Lung (tissue), 16 donors: Measurements from ENCODE around the gene FCRLB. TPM values are rescaled to one million over a fixed set of nuclear protein-coding genes. Genes with fewer than 3 reads are reported as not detected.
"Not testable (repeated sequence)": the region's sequence is repeated elsewhere in the genome, so short reads cannot be mapped to it uniquely, and the experiment has no call there.

Source experiments
- ATAC-seq: fragments of 200-7000 bp; cut with Tn5 transposase; one replicate; pipeline ENCODE4 v1.9.1; 2020; ENCODE audit warnings: moderate number of reproducible peaks; ENCODE audit not compliant: insufficient read depth, low FRiP score
- DNase-seq, 3 donors: peaks; one replicate each; pipeline ENCODE4 v3.0.0-alpha.2; 2013 to 2017
- H3K27ac ChIP-seq, 2 donors: one replicate each; pipeline ENCODE4 v1.5.1; 2013; ENCODE audit warnings: mild to moderate bottlenecking in 2 of 2, moderate library complexity in 2 of 2, control low read depth in 1 of 2, inconsistent platforms in 1 of 2, low read depth in 1 of 2, low read length in 1 of 2
- H3K27me3 ChIP-seq, 3 donors: one replicate each; pipeline ENCODE4 v1.5.1; 2013; ENCODE audit warnings: low read length in 2 of 3; ENCODE audit not compliant: control insufficient read depth in 3 of 3, insufficient read depth in 3 of 3
- H3K36me3 ChIP-seq, 4 donors: one replicate each; pipeline ENCODE4 v1.5.1; 2013; ENCODE audit warnings: low read length in 4 of 4, mild to moderate bottlenecking in 1 of 4, moderate library complexity in 1 of 4; ENCODE audit not compliant: control insufficient read depth in 4 of 4, insufficient read depth in 4 of 4
- H3K4me1 ChIP-seq, 5 donors: one replicate each; pipeline ENCODE4 v1.5.1; 2013; ENCODE audit warnings: low read length in 5 of 5, mild to moderate bottlenecking in 2 of 5, moderate library complexity in 1 of 5; ENCODE audit not compliant: control insufficient read depth in 5 of 5, insufficient read depth in 5 of 5
- H3K4me3 ChIP-seq: one replicate; pipeline ENCODE4 v1.5.1; 2013; ENCODE audit warnings: mild to moderate bottlenecking, control low read depth, moderate library complexity
- H3K9ac ChIP-seq, 2 donors: one replicate each; pipeline ENCODE4 v1.5.1; 2013; ENCODE audit warnings: low read length in 2 of 2, control low read depth in 1 of 2; ENCODE audit not compliant: insufficient read depth in 1 of 2
- H3K9me3 ChIP-seq, 4 donors: one replicate each; pipeline ENCODE4 v1.5.1; 2013; ENCODE audit warnings: low read length in 3 of 4, mild to moderate bottlenecking in 1 of 4, moderate library complexity in 1 of 4; ENCODE audit not compliant: control insufficient read depth in 4 of 4, insufficient read depth in 3 of 4
- CTCF ChIP-seq: IDR thresholded peaks from 2 replicates; pipeline ENCODE4 v1.5.1; 2012; ENCODE audit warnings: mild to moderate bottlenecking; ENCODE audit errors: control extremely low read depth, extremely low read depth
- WGBS, 2 donors: extraction: QIAGEN DNeasy Blood & Tissue Kit; methylation state at CpG; one replicate each; pipeline ENCODE4 v1.1.7; 2013; 5-methylcytosine and 5-hydroxymethylcytosine counted together
- long read RNA-seq, 5 donors: transcript quantifications; one replicate each; lab custom pipeline, GENCODE V29; 2026
- polyA plus RNA-seq, 2 donors: library from polyadenylated mRNA; stranded (reverse); fragments of 200-250 nt; gene quantifications; one replicate each; pipeline ENCODE4 v1.2.1, GENCODE V29; 2013
- total RNA-seq, 2 donors: library from RNA; depleted of rRNA in 1 of 2; stranded (reverse); fragments of >200 nt in 1 of 2; gene quantifications; one replicate each; pipeline ENCODE4 v1.2.1, GENCODE V29; 2014 to 2021
- donor health status: control.
- donor health status: control.
- donor health status: Bipolar disorder and iron deficiency.
- donor health status: healthy.
- donor health status: DM: yes; HTN: yes; CAD: no.

The FCRLB gene
- total RNA-seq = under 1 TPM; 0.34 to 0.86 TPM
- polyA plus RNA-seq = under 1 TPM; 0.59 to 0.90 TPM
- long read RNA-seq, donor 1, partial matches to known transcripts = 0 of 1 reads
- long read RNA-seq, donor 1, other reads (novel, unspliced or antisense) = 0 of 1 reads
- long read RNA-seq, donor 2 = 0 reads
- long read RNA-seq, donor 3 = 0 reads
- long read RNA-seq, donor 4 = 0 reads
- long read RNA-seq, donor 5, partial matches to known transcripts = 0 of 1 reads
- long read RNA-seq, donor 5, other reads (novel, unspliced or antisense) = 0 of 1 reads

- DNase-seq (no peak), ATAC-seq (no peak)
- no peak for TF ChIP-seq CTCF
- H3K9ac ChIP-seq = no peak within 1 kb of the TSS
- H3K27ac ChIP-seq = no peak within 1 kb of the TSS
- no peak within 1 kb of the TSS for H3K4me3 ChIP-seq
- 32 to 33% methylated on average over 4 of the region's 4 CpGs for WGBS, 2 donors
- H3K9me3 ChIP-seq = peaks cover 0 to 2% (median 0%) of the 10 kb centered on the region in 4 donors
- no peaks in the 10 kb centered on the region for H3K36me3 ChIP-seq
- peaks cover 0 to 6% (median 0%) of the 10 kb centered on the region in 5 donors for H3K4me1 ChIP-seq
- H3K27me3 ChIP-seq = peaks cover 0 to 2% (median 1%) of the 10 kb centered on the region in 3 donors
Observed at GRCh38 chr1:161720956-161721737, at the start of gene FCRLB. Gene FCRLB, plus strand, starts transcription at chr1:161721544. Its CDS starts 1,129 bp downstream, at chr1:161722673.

- H3K9me3 ChIP-seq, H3K27me3 ChIP-seq, H3K9ac ChIP-seq, H3K4me3 ChIP-seq, H3K4me1 ChIP-seq, H3K36me3 ChIP-seq, ATAC-seq, H3K27ac ChIP-seq: not testable (repeated sequence)
- WGBS, 2 donors = 84 to 93% methylated on average over 7 of the region's 7 CpGs
- peak in 1 of 3 donors; percentile 7 for DNase-seq
Observed at GRCh38 chr1:161673437-161673836, 47.9 kb upstream of the FCRLB start.

GRCh38 chr1:161674447-161674846 is 46.9 kb upstream of the FCRLB start:
- not testable (repeated sequence) for H3K36me3 ChIP-seq, H3K27ac ChIP-seq, H3K4me3 ChIP-seq, H3K4me1 ChIP-seq, DNase-seq, H3K9me3 ChIP-seq, H3K9ac ChIP-seq, H3K27me3 ChIP-seq, ATAC-seq
- 66 to 100% methylated on average over 2 of the region's 3 CpGs for WGBS, 2 donors

GRCh38 chr1:161674908-161675307 is 46.4 kb upstream of the FCRLB start:
- not testable (repeated sequence) for H3K27ac ChIP-seq, H3K9me3 ChIP-seq, H3K36me3 ChIP-seq, H3K9ac ChIP-seq, H3K4me1 ChIP-seq, ATAC-seq, H3K4me3 ChIP-seq, H3K27me3 ChIP-seq
- 72 to 88% methylated on average over 2 to 3 of the region's 3 CpGs for WGBS, 2 donors
- DNase-seq = peak; percentile 51 to 54 (median 54)

GRCh38 chr1:161676441-161676840 is 44.9 kb upstream of the FCRLB start:
- WGBS, 2 donors = 91 to 100% methylated on average over 2 of the region's 2 CpGs
- no peak for ATAC-seq
- H3K36me3 ChIP-seq = no peaks in the 10 kb centered on the region

More at GRCh38 chr1:161676441-161676840, 44.9 kb upstream of the FCRLB start:
- TF ChIP-seq CTCF = no peak
- Histone ChIP-seq H3K9me3 (no peaks in the 10 kb centered on the region), H3K4me1 (no peaks in the 10 kb centered on the region), H3K9ac (no peak overlapping the region), H3K4me3 (no peak overlapping the region), H3K27ac (no peak overlapping the region), H3K27me3 (no peaks in the 10 kb centered on the region)
- no peak for DNase-seq
